DND-41 (cell line): Measurements from ENCODE around the gene FUZ.

ENCODE experiments used
- EZH2 ChIP-seq: IDR thresholded peaks from 3 replicates; pipeline ENCODE4 v1.6.1; 2012; ENCODE audit warnings: borderline replicate concordance, low read depth, mild to moderate bottlenecking, moderate library complexity, low read length, inconsistent platforms; ENCODE audit not compliant: severe bottlenecking
- TF ChIP-seq, protein P1 (sequence below): IDR thresholded peaks from 2 replicates; pipeline ENCODE4 v1.5.1; 2012; ENCODE audit warnings: borderline replicate concordance, low read length, moderate library complexity, mild to moderate bottlenecking; ENCODE audit not compliant: poor library complexity, severe bottlenecking; ENCODE audit errors: extremely low read depth

DNA sequence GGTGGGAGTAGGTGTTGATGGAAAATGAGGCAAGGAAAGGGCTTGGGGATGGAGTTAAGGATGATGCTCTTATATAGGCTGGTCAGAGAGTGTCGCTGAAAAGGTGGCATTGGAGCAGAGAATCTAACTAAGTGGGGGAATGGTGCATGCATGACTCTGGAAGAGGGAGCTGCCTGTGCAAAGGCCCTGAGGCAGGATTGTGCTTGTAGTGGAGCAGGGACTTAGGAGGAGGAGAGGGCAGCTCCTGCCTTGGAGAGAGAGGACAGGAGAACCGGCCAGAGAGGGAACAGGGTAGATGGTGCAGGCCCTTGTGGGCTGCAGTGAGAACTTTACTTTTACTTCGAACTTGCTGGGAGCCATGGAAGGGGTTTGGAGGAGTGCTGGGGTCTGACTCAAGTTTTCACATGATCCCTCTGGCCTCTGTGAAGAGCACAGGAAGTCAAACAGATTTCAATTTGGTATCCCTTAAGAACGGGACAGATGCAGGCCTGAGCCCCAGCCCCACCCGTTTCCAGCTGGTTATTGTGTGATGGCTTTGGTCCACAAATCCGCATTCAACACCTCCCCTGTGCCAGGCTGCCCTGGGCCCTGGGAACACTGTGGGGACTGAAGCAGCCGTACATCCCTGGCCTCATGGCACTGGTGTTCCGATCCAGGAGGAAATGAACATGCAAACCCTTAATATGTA lies 39.3 kb downstream of the FUZ start:
- TF ChIP-seq, protein P1, sequence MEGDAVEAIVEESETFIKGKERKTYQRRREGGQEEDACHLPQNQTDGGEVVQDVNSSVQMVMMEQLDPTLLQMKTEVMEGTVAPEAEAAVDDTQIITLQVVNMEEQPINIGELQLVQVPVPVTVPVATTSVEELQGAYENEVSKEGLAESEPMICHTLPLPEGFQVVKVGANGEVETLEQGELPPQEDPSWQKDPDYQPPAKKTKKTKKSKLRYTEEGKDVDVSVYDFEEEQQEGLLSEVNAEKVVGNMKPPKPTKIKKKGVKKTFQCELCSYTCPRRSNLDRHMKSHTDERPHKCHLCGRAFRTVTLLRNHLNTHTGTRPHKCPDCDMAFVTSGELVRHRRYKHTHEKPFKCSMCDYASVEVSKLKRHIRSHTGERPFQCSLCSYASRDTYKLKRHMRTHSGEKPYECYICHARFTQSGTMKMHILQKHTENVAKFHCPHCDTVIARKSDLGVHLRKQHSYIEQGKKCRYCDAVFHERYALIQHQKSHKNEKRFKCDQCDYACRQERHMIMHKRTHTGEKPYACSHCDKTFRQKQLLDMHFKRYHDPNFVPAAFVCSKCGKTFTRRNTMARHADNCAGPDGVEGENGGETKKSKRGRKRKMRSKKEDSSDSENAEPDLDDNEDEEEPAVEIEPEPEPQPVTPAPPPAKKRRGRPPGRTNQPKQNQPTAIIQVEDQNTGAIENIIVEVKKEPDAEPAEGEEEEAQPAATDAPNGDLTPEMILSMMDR: no peak
- no peak for TF ChIP-seq EZH2
